ENCODE measurements around the gene TM4SF4.

TM4SF4 gene

GRCh38 chr3:149512073-149512782 lies 37.7 kb downstream of the TM4SF4 start:
- no peak for DNase-seq (ENCODE audit: low read depth)

- DNase-seq (ENCODE audit: low read depth) = no peak
These were observed 40.0 kb downstream of the TM4SF4 start for GRCh38 chr3:149514471-149514870.

GRCh38 chr3:149515249-149515648 lies 40.8 kb downstream of the TM4SF4 start:
- no peak for DNase-seq (ENCODE audit: low read depth)

GRCh38 chr3:149516920-149517319 lies 42.4 kb downstream of the TM4SF4 start:
- DNase-seq (ENCODE audit: low read depth) = no peak

- no peak for DNase-seq (ENCODE audit: low read depth)
These were observed 45.4 kb downstream of the TM4SF4 start for GRCh38 chr3:149519912-149520311.

- DNase-seq (ENCODE audit: low read depth) = no peak
These were observed 49.2 kb downstream of the TM4SF4 start for GRCh38 chr3:149523512-149524299.

- DNase-seq (ENCODE audit: low read depth) = no peak
These were observed 53.2 kb downstream of the TM4SF4 start for GRCh38 chr3:149527531-149528339.

GRCh38 chr3:149528340-149528650 lies 53.8 kb downstream of the TM4SF4 start:
- no peak for DNase-seq (ENCODE audit: low read depth)

- DNase-seq (ENCODE audit: low read depth) = no peak
These were observed 54.6 kb downstream of the TM4SF4 start for GRCh38 chr3:149529099-149529498.

GRCh38 chr3:149532489-149533180 lies 58.1 kb downstream of the TM4SF4 start:
- DNase-seq (ENCODE audit: low read depth) = no peak

- no peak for DNase-seq (ENCODE audit: low read depth)
These were observed 59.6 kb downstream of the TM4SF4 start for GRCh38 chr3:149534082-149534481.

GRCh38 chr3:149534671-149535332 lies 60.3 kb downstream of the TM4SF4 start:
- DNase-seq (ENCODE audit: low read depth) = no peak

GRCh38 chr3:149535333-149535685 lies 60.8 kb downstream of the TM4SF4 start:
- DNase-seq (ENCODE audit: low read depth) = no peak

GRCh38 chr3:149536429-149536828 lies 61.9 kb downstream of the TM4SF4 start:
- DNase-seq (ENCODE audit: low read depth) = no peak

- DNase-seq (ENCODE audit: low read depth) = no peak
These were observed 63.9 kb downstream of the TM4SF4 start for GRCh38 chr3:149538371-149538770.

GRCh38 chr3:149541091-149541491 lies 66.6 kb downstream of the TM4SF4 start:
- no peak for DNase-seq (ENCODE audit: low read depth)

GRCh38 chr3:149542375-149543312 lies 68.1 kb downstream of the TM4SF4 start:
- DNase-seq (ENCODE audit: low read depth) = no peak

- DNase-seq (ENCODE audit: low read depth) = no peak
These were observed 70.6 kb downstream of the TM4SF4 start for GRCh38 chr3:149545049-149545448.

- no peak for DNase-seq (ENCODE audit: low read depth)
These were observed 72.9 kb downstream of the TM4SF4 start for GRCh38 chr3:149547413-149547812.

- DNase-seq (ENCODE audit: low read depth) = no peak
These were observed 73.6 kb downstream of the TM4SF4 start for GRCh38 chr3:149547954-149548668.

All from activated T-helper 1 cell treated with Interleukin-2 at 50 U/mL for 16 hours (primary cell).